ENCODE results near the gene PHYHIPL.

DNA sequence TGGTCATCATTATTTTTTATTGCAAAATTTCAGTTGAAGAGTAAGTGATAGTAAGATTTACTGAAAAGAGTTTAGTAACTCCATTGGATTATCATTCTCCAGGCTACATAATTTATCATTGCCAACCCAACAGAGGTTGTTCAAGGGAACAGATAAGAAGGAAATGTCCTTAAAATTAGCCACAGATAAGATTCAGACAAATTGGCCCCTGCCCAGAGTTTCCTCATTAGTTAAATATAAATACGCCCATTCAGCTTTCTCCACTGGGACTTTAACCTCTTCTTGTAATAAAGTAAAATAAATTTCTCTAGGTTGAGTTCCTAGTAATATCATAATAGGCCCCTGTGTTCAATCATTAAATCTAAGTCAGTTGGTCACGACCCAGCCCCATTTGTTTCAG is 27.7 kb upstream of the PHYHIPL start:
- no peak for TF ChIP-seq GATA2 (IDR thresholded peaks at IDR 0.05; ENCODE audit: low read depth, low read length)
- no peak for TF ChIP-seq GATA3 (IDR thresholded peaks at IDR 0.05; ENCODE audit: low read depth, low read length)
